Heart left ventricle (tissue), 16 donors: ENCODE data around the gene CASQ1. TPM values are rescaled to one million over a fixed set of nuclear protein-coding genes. Genes with fewer than 3 reads are reported as not detected.
A peak's percentile ranks its signal among the peaks of the same experiment; 100 is the strongest.

Experiments
- ATAC-seq, 4 donors: fragments of 200-7000 bp; cut with Tn5 transposase; one replicate each; pipeline ENCODE4 v1.9.1; 2020 to 2022; ENCODE audit warnings: moderate library complexity in 4 of 4, mild to moderate bottlenecking in 3 of 4, moderate number of reproducible peaks in 1 of 4
- DNase-seq, 5 donors: peaks; one replicate each; pipeline ENCODE4 v3.0.0-alpha.2; 2020
- H3K27ac ChIP-seq, 12 donors: fragments of 200-600 bp; sonication (generic) in 4 of 12; one replicate each; pipeline versions ENCODE4 v1.5.0 to v1.8.0; 2016 to 2022; ENCODE audit warnings: mild to moderate bottlenecking in 2 of 12
- H3K27me3 ChIP-seq, 9 donors: fragments of 200-600 bp; sonication (generic) in 2 of 9; one replicate each; pipeline versions ENCODE4 v1.5.1 to v1.8.0; 2016 to 2022; ENCODE audit warnings: mild to moderate bottlenecking in 3 of 9
- H3K36me3 ChIP-seq, 9 donors: fragments of 200-600 bp; sonication (generic) in 2 of 9; one replicate each; pipeline versions ENCODE4 v1.5.0 to v1.8.0; 2018 to 2022; ENCODE audit warnings: mild to moderate bottlenecking in 2 of 9
- H3K4me1 ChIP-seq, 12 donors: fragments of 200-600 bp; sonication (generic) in 4 of 12; one replicate each; pipeline versions ENCODE4 v1.5.0 to v1.8.0; 2016 to 2022; ENCODE audit warnings: mild to moderate bottlenecking in 3 of 12
- H3K4me3 ChIP-seq, 12 donors: fragments of 200-600 bp; sonication (generic) in 4 of 12; one replicate each; pipeline versions ENCODE4 v1.5.0 to v1.8.0; 2017 to 2022; ENCODE audit warnings: mild to moderate bottlenecking in 9 of 12, moderate library complexity in 4 of 12
- H3K9me3 ChIP-seq, 12 donors: fragments of 200-600 bp; sonication (generic) in 4 of 12; one replicate each; pipeline versions ENCODE4 v1.5.0 to v1.8.0; 2016 to 2022; ENCODE audit warnings: mild to moderate bottlenecking in 1 of 12
- POLR2A ChIP-seq, 2 donors: fragments of 450-650 bp; IDR thresholded peaks; one replicate each; pipeline ENCODE4 v1.6.1; 2017; ENCODE audit warnings: antibody characterized with exemption in 2 of 2, mild to moderate bottlenecking in 2 of 2, moderate library complexity in 2 of 2
- WGBS, 4 donors: extraction: QIAGEN DNeasy Blood & Tissue Kit in 2 of 4; methylation state at CpG; one replicate each; pipeline versions ENCODE4 v1.1.5 to v1.1.7; 2013 to 2018; 5-methylcytosine and 5-hydroxymethylcytosine counted together
- intact Hi-C, 10 donors: fragments of 100-400 bp; cut with DNase I; formaldehyde crosslinking; loops; one replicate each; pipeline versions ENCODE4 v1.11.1 to v1.14.2; 2022
- polyA plus RNA-seq, 2 donors: library from polyadenylated mRNA; stranded (reverse); fragments of 200-250 nt; gene quantifications; one replicate each; pipeline ENCODE4 v1.2.3, GENCODE V29; 2013
- total RNA-seq, 9 donors: library from RNA; depleted of rRNA in 2 of 9; stranded (reverse); fragments of >200 nt in 2 of 9; fragmentation: NEBNext Ultra II Directional in 3 of 9; extraction: Animal tissue kit (Norgen Biotek cat#: 25700) in 3 of 9; gene quantifications; one replicate each; pipeline versions ENCODE4 v1.1.0 to v1.2.4, GENCODE V29; 2016 to 2023
- TF ChIP-seq, protein P1 (sequence below), 12 donors: fragments of 200-600 bp; sonication (generic) in 4 of 12; IDR thresholded peaks; one replicate each; pipeline versions ENCODE4 v1.5.0 to v1.8.0; 2018 to 2022; ENCODE audit warnings: antibody characterized with exemption in 12 of 12, mild to moderate bottlenecking in 5 of 12
- donor health status: ischemic (EF 13 %, LVEDD 7.1; RV severe dilation, severe dysfunction).
- donor health status: healthy with polysubstance abuse.
- donor health status: DM: no; HTN: yes; CAD: no.
- donor health status: DM: no; HTN: no; CAD: no.
- donor health status: ischemic (EF 25% LVEDD 6.9; RV normal size, moderate dysfunction).
- donor health status: ischemic (EF 25% LVEDD 5.7; RV mildly dilated, moderate dysfunction).
- donor health status: healthy.
- donor health status: DM: yes; HTN: yes; CAD: no.
- donor health status: ischemic (EF 35%, LVEDD 5.7; RV mildly dilated, moderate dysfunction).
- donor health status: nonischemic (EF 11% LVEDD 7.7; RV severe dilation, severe dysfunction).
- donor health status: DM: yes; HTN: yes; CAD: no.
- donor health status: PGD.
- donor health status: ischemic (EF 29% LVEDD 5.4; RV normal size, mild dysfunction).
- donor health status: nonischemic (EF 23%, LVEDD 6.1; RV moderate dilation, normal function).

CASQ1 gene
- total and polyA plus RNA-seq, 11 donors, result 23.6 to 129 (median 45.9) TPM

DNA sequence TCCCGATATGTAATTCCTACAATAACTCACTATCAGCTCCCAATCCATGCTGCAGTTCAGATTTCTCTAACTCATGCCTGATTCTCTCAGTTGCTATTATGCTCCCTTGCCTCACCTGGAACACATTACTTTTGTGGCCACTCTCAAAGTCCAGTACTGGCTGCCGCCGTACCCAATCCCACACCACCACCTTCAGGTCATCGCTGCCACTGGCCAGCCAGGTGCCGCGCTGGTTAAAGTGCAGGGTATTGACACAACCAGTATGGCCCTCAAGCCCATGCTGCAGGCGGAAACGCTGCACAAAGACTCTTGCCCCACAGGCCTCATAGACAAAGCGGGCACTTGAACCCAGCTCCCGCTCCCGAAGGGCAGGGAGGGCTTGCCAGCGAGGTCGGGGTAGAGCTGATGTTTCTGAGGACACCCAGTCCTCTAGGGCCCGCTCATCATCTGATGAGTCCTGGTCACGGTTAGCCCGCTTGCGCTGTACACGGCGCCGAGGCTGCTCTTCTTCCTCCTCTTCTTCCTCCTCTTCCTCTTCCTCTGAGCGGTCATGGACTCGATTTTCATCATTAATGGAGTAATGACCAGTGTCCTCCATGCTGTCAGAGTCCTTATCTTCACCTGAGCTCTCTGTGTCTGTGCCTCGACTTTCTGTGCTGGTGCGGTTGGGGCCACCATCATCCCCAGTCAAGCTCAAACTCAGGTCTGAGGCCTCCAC is 49.4 kb downstream of the CASQ1 start:
- no peaks in the 10 kb centered on the region for H3K9me3 ChIP-seq
- intact Hi-C loops, result loop anchor here in 3 of 10 donors (5.0 to 10.0 kb wide), 2 partner anchors 32 to 45 kb away; partner anchors contain the start of genes CASQ1 (in 2 of the 3) and PEA15 (in 1 of the 3)
- DNase-seq (no peak), ATAC-seq (peak in 1 of 4 donors; percentile 20)
- no peak overlapping the region for H3K4me3 ChIP-seq
- peaks cover 4 to 37% (median 23%) of the 10 kb centered on the region in 12 donors for H3K4me1 ChIP-seq
- peaks cover 0 to 95% (median 92%) of the 10 kb centered on the region in 9 donors for H3K36me3 ChIP-seq
- H3K27me3 ChIP-seq, result no peaks in the 10 kb centered on the region
- no peak overlapping the region for H3K27ac ChIP-seq
- no peak for TF ChIP-seq POLR2A (IDR thresholded peaks at IDR 0.05)
- TF ChIP-seq, protein P1, sequence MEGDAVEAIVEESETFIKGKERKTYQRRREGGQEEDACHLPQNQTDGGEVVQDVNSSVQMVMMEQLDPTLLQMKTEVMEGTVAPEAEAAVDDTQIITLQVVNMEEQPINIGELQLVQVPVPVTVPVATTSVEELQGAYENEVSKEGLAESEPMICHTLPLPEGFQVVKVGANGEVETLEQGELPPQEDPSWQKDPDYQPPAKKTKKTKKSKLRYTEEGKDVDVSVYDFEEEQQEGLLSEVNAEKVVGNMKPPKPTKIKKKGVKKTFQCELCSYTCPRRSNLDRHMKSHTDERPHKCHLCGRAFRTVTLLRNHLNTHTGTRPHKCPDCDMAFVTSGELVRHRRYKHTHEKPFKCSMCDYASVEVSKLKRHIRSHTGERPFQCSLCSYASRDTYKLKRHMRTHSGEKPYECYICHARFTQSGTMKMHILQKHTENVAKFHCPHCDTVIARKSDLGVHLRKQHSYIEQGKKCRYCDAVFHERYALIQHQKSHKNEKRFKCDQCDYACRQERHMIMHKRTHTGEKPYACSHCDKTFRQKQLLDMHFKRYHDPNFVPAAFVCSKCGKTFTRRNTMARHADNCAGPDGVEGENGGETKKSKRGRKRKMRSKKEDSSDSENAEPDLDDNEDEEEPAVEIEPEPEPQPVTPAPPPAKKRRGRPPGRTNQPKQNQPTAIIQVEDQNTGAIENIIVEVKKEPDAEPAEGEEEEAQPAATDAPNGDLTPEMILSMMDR (IDR thresholded peaks at IDR 0.05), result no peak
- 93 to 96% (median 95%) methylated on average over 24 of the region's 24 CpGs for WGBS, 4 donors

DNA sequence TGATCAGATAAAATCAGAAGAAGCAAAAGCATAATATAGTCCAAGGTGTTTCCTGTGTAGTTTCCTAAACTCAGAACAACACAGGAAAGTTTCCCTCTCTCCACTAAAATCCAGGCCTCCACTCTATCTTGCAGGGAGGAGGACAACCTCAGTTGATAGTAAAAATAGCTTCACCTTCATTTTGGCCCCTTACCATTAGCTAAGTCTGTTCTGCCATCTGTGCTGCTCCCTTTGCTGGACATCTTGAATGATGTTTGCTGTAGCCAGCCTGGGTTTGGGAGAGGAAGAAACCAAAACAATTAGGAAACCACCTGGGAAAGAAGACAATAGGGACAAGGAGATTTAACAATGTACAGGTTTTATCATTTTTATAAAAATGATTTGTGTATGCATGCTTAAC is 53.4 kb downstream of the CASQ1 start:
- Histone ChIP-seq H3K27ac (peak overlapping the region in 11 of 12 donors; percentile 9 to 60 (median 36)), H3K4me3 (no peak overlapping the region), H3K4me1 (peaks cover 7 to 55% (median 37%) of the 10 kb centered on the region in 12 donors), H3K9me3 (no peaks in the 10 kb centered on the region), H3K36me3 (peaks cover 0 to 63% (median 51%) of the 10 kb centered on the region in 9 donors), H3K27me3 (no peaks in the 10 kb centered on the region)
- DNase-seq (no peak), ATAC-seq (peak in 2 of 4 donors; percentile 22 to 29)
- no peak for TF ChIP-seq POLR2A (IDR thresholded peaks at IDR 0.05)
- TF ChIP-seq, protein P1 (IDR thresholded peaks at IDR 0.05), result no peak
- intact Hi-C loops, result loop anchor here in 3 of 10 donors (5.0 to 10.0 kb wide), 2 partner anchors 36 to 49 kb away; partner anchors contain the start of genes CASQ1 (in 2 of the 3) and PEA15 (in 1 of the 3)

DNA sequence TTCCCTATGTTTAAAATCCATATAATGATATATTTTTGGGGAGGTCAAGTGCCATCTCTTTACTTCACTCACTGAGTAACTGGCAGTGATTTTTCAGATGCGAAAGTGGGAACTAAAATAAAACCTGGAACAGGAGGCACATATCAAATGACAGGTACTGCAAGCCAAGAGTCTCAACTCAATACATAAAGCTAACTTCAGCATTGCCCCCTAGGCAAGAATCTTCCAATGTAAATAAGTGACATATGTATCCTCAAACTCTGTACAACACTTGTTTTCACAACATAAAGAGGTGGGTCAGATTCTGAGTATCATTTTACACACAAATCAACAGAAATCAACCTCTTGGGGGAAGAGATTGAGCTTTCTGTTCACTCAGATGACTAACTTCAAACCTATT is 53.8 kb downstream of the CASQ1 start:
- Histone ChIP-seq H3K4me1 (peaks cover 7 to 53% (median 37%) of the 10 kb centered on the region in 12 donors), H3K36me3 (peaks cover 0 to 59% (median 47%) of the 10 kb centered on the region in 9 donors), H3K4me3 (no peak overlapping the region), H3K27ac (peak overlapping the region in 10 of 12 donors; percentile 9 to 60 (median 28)), H3K27me3 (no peaks in the 10 kb centered on the region), H3K9me3 (no peaks in the 10 kb centered on the region)
- WGBS, 4 donors, result 37 to 56% (median 43%) methylated on average over 1 of the region's 1 CpG
- peak in 1 of 4 donors; percentile 13 for ATAC-seq
- DNase-seq, result no peak
- intact Hi-C loops, result loop anchor here in 3 of 10 donors (5.0 to 10.0 kb wide), 2 partner anchors 37 to 49 kb away; partner anchors contain the start of genes CASQ1 (in 2 of the 3) and PEA15 (in 1 of the 3)
- TF ChIP-seq, protein P1 (IDR thresholded peaks at IDR 0.05), result no peak

DNA sequence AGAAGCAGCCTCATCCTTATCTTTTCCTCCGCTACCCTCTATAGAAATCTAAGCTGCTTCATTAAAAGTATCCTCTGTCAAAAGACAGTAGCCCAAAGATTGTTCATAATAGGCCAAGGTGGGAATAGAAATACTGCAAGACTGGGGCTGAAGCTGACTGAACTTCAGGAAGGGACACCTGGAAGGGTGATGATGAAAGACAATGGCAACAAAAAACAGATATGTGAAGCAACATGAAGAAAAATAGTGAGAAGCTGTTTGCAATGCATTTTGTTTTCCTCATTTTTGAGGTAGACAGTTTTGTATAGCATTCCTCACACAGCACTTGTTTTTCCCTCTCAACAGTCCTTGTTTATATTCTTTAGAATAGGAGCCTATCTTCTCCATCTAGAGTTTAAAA is 55.1 kb downstream of the CASQ1 start:
- 45 to 61% (median 56%) methylated on average over 1 of the region's 1 CpG for WGBS, 4 donors
- H3K36me3 ChIP-seq, result peaks cover 0 to 53% (median 35%) of the 10 kb centered on the region in 9 donors
- peak overlapping the region in 5 of 12 donors; percentile 16 to 60 (median 24) for H3K27ac ChIP-seq
- DNase-seq (no peak), ATAC-seq (no peak)
- H3K27me3 ChIP-seq, result no peaks in the 10 kb centered on the region
- TF ChIP-seq, protein P1 (IDR thresholded peaks at IDR 0.05), result no peak
- TF ChIP-seq POLR2A (IDR thresholded peaks at IDR 0.05), result no peak
- no peaks in the 10 kb centered on the region for H3K9me3 ChIP-seq
- no peak overlapping the region for H3K4me3 ChIP-seq
- H3K4me1 ChIP-seq, result peaks cover 7 to 54% (median 38%) of the 10 kb centered on the region in 12 donors
- intact Hi-C loops, result loop anchor here in 3 of 10 donors (5.0 to 10.0 kb wide), 2 partner anchors 33 to 51 kb away; partner anchors contain the start of gene CASQ1 (in 2 of the 3)
